ENCODE measurements around the gene TNS1.

DNA sequence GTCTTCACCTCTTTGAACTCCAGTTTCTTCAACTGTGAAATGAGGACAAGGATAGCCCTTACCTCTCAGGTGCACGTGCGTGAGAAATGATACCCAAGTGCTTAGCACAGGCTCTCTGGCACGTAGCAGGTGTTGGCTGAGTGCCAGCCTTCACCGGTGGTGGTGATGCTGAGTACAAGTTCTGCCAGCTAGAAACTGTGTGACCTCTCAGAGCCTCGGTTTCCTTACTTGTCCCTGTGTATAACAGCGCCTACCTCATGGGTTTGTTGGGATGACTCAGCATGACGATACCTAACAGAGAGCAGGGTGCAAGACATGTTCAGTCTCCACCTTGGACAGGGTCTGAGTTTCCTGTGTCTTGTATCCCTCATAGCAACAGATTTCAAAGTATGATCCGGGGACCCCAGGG, 205.1 kb downstream of the TNS1 start:
- TF ChIP-seq SP1 (CRISPR knock-in tag; conservative IDR thresholded peaks at IDR 0.05) (no peak), FOXJ3 (CRISPR knock-in tag; IDR thresholded peaks at IDR 0.05; ENCODE audit: borderline replicate concordance) (no peak)
- TF ChIP-seq, protein P1, sequence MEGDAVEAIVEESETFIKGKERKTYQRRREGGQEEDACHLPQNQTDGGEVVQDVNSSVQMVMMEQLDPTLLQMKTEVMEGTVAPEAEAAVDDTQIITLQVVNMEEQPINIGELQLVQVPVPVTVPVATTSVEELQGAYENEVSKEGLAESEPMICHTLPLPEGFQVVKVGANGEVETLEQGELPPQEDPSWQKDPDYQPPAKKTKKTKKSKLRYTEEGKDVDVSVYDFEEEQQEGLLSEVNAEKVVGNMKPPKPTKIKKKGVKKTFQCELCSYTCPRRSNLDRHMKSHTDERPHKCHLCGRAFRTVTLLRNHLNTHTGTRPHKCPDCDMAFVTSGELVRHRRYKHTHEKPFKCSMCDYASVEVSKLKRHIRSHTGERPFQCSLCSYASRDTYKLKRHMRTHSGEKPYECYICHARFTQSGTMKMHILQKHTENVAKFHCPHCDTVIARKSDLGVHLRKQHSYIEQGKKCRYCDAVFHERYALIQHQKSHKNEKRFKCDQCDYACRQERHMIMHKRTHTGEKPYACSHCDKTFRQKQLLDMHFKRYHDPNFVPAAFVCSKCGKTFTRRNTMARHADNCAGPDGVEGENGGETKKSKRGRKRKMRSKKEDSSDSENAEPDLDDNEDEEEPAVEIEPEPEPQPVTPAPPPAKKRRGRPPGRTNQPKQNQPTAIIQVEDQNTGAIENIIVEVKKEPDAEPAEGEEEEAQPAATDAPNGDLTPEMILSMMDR (IDR thresholded peaks at IDR 0.05): no peak

Measured in WTC11 (cell line).